GM19452 (cell line): ENCODE measurements around the gene POTED.
"Not testable (repeated sequence)": the region's sequence is repeated elsewhere in the genome, so short reads cannot be mapped to it uniquely, and the experiment has no call there.

Experiments used
- ATAC-seq: cut with Tn5 transposase; IDR thresholded peaks from one replicate; pipeline ENCODE4 v1.9.1; 2021; ENCODE audit not compliant: unreplicated experiment

POTED gene

DNA sequence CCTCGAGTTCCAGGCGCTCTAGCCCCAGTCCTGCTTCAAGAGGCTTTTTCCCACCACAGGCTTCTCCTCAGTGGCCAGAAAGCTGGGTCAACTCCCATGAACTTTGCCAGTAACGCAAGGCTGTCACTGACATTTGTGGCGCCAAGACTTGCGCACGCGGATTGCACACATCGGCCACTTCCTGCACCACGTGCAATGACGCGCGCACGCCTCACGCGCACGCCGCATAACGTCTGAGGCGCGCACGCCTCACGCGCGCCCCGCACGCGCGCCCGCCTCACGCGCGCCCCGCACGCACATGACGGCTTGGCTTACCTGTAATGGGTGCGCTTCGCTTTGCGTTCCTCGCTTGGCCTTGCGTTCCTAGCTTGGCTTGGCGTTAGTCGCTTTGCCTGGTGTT lies at the start of gene POTED:
TSS of gene POTED (plus strand) at position 301 of the 400 bp plus-strand sequence. CDS start 452 bp downstream, outside the sequence.
- ATAC-seq: not testable (repeated sequence)

DNA sequence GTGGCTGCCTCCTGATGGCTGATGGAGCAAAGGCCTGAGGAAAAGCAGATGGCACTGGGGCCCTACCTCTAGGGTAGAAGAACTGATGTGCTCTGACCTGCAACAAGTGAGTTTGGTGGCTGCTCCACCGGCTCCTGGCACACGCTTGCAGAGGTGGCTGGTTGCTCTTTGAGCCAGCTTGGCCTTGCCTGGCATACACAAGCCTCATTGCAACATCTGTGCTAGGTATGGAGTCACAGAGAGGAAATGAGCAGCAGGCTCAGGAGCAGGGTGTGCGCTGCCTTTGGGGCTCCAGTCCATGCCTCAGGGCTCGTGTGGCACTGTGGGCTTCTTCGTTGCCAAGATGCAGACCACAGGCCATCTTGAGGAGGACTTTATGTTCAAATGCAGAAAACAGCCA lies 40.5 kb downstream of the POTED start:
- not testable (repeated sequence) for ATAC-seq

DNA sequence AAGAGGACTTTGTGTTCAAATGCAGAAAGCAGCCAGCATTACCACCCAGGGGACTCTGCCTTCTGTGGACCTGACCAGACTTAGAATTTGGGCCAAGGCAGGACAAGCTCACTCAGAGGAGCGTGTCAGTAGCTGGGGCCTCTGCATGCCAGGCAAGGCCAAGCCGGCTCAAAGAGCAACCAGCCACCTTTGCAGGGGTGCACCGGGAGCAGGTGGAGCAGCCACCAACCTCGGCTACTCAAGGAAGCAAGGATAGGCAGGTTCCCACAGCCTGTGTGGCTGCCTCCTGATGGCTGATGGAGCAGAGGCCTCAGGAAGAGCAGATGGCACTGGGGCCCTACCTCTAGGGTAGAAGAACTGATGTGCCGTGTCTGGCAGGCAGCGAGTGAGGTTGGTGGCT lies 42.2 kb downstream of the POTED start:
- ATAC-seq: not testable (repeated sequence)
